Upper lobe of left lung (tissue), 4 donors: ENCODE results near the gene NES.

ENCODE experiments used
- POLR2A ChIP-seq, 4 donors: fragments of 450-650 bp; IDR thresholded peaks; one replicate each; pipeline ENCODE4 v1.5.1; 2016 to 2017; ENCODE audit warnings: antibody characterized with exemption in 4 of 4, mild to moderate bottlenecking in 2 of 4
- TF ChIP-seq, protein P1 (sequence below), 6 experiments: fragments of 450-650 bp in 4 of 6; fragments of 200-600 bp in 2 of 6; sonication (generic) in 2 of 6; IDR thresholded peaks; one replicate each; pipeline ENCODE4 v1.5.1; 2016 to 2019; ENCODE audit warnings: antibody characterized with exemption in 6 of 6

DNA sequence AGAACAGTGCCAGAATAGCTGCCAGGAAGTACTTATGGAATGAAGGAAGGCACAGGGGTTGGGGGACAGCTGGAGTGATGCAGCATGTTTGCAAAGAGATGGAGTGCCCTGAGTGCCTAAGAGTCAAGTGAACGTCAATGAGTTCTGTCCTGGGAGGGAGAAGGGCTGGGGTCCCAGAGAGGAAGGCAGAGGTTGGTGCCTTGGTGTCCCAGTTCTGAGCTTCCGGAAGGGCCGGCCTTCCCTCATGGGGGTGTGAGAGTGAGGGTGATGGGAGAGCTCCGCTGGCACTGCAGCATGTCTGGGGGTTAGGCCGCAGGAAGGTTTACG is 17.6 kb downstream of the NES start:
- TF ChIP-seq, protein P1, sequence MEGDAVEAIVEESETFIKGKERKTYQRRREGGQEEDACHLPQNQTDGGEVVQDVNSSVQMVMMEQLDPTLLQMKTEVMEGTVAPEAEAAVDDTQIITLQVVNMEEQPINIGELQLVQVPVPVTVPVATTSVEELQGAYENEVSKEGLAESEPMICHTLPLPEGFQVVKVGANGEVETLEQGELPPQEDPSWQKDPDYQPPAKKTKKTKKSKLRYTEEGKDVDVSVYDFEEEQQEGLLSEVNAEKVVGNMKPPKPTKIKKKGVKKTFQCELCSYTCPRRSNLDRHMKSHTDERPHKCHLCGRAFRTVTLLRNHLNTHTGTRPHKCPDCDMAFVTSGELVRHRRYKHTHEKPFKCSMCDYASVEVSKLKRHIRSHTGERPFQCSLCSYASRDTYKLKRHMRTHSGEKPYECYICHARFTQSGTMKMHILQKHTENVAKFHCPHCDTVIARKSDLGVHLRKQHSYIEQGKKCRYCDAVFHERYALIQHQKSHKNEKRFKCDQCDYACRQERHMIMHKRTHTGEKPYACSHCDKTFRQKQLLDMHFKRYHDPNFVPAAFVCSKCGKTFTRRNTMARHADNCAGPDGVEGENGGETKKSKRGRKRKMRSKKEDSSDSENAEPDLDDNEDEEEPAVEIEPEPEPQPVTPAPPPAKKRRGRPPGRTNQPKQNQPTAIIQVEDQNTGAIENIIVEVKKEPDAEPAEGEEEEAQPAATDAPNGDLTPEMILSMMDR (IDR thresholded peaks at IDR 0.05): no peak
- TF ChIP-seq POLR2A (IDR thresholded peaks at IDR 0.05): no peak
